Type B pancreatic cell (in vitro differentiated cells): ENCODE measurements around the gene FBXO22. TPM values are rescaled to one million over a fixed set of nuclear protein-coding genes. Genes with fewer than 3 reads are reported as not detected.
"Not testable (repeated sequence)": the region's sequence is repeated elsewhere in the genome, so short reads cannot be mapped to it uniquely, and the experiment has no call there.

Experiments
- DNase-seq: peaks from one replicate; pipeline ENCODE4 v3.0.0; 2021; ENCODE audit warnings: mixed read lengths; ENCODE audit not compliant: unreplicated experiment; ENCODE audit errors: extremely low spot score
- H3K27ac Mint-ChIP-seq: 2 replicates; pipeline ENCODE4 v1.8.0; 2021; ENCODE audit warnings: mild to moderate bottlenecking, mixed read lengths
- H3K27me3 Mint-ChIP-seq: 2 replicates; pipeline ENCODE4 v1.8.0; 2021; ENCODE audit warnings: mixed read lengths
- H3K36me3 Mint-ChIP-seq: 2 replicates; pipeline ENCODE4 v1.8.0; 2021; ENCODE audit warnings: mixed read lengths
- H3K4me1 Mint-ChIP-seq: one replicate; pipeline ENCODE4 v1.8.0; 2021; ENCODE audit warnings: mixed read lengths; ENCODE audit not compliant: unreplicated experiment
- H3K4me3 Mint-ChIP-seq: 2 replicates; pipeline ENCODE4 v1.8.0; 2021; ENCODE audit warnings: mild to moderate bottlenecking, mixed read lengths
- H3K9me3 Mint-ChIP-seq: 2 replicates; pipeline ENCODE4 v1.8.0; 2021; ENCODE audit warnings: mixed read lengths
- CTCF ChIP-seq: fragments of 200-600 bp; sonication (generic); conservative IDR thresholded peaks from 2 replicates; pipeline ENCODE4 v1.5.0; 2021; ENCODE audit warnings: antibody characterized with exemption, mild to moderate bottlenecking
- total RNA-seq: library from RNA; stranded (reverse); gene quantifications from 2 replicates; pipeline ENCODE4 v1.2.1, GENCODE V29; 2021; ENCODE audit warnings: low replicate concordance

Gene FBXO22
- total RNA-seq, 1 donor from 2014 or later: 49.9 TPM

- no peaks in the 10 kb centered on the region for H3K27me3 Mint-ChIP-seq
- no peak overlapping the region for H3K27ac Mint-ChIP-seq
These were observed 36.8 kb upstream of the FBXO22 start for GRCh38 chr15:75866916-75867315.

DNA sequence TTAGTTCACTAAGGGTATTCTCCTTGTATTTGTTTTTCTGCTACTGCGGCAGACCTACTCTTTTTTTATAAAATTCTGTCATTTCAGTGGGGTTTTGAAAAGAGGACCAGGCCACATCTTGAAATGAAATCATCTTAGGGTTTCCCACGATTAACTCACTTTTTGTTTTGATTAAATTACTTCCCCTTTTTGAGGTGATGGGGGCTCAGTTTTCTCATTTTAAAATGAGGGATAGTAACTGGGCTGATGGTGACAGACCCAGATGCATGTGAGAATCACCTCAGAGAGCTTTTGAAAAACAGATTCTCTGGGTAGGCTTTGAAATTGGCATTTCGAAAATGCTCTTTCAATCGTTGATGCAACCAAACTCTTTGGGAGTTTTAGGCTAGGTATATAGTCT, 36.2 kb upstream of the FBXO22 start:
- Mint-ChIP-seq H3K9me3 (no peaks in the 10 kb centered on the region), H3K4me3 (no peak overlapping the region), H3K36me3 (peaks cover 18% of the 10 kb centered on the region), H3K27ac (no peak overlapping the region), H3K27me3 (no peaks in the 10 kb centered on the region), H3K4me1 (peaks cover 5% of the 10 kb centered on the region)
- no peak for TF ChIP-seq CTCF
- DNase-seq: no peak

More at GRCh38 chr15:75866916-75867315, 36.8 kb upstream of the FBXO22 start:
- DNase-seq: no peak
- H3K4me1 Mint-ChIP-seq: peaks cover 5% of the 10 kb centered on the region
- no peak overlapping the region for H3K4me3 Mint-ChIP-seq
- TF ChIP-seq CTCF: no peak
- no peaks in the 10 kb centered on the region for H3K9me3 Mint-ChIP-seq
- peaks cover 18% of the 10 kb centered on the region for H3K36me3 Mint-ChIP-seq

DNA sequence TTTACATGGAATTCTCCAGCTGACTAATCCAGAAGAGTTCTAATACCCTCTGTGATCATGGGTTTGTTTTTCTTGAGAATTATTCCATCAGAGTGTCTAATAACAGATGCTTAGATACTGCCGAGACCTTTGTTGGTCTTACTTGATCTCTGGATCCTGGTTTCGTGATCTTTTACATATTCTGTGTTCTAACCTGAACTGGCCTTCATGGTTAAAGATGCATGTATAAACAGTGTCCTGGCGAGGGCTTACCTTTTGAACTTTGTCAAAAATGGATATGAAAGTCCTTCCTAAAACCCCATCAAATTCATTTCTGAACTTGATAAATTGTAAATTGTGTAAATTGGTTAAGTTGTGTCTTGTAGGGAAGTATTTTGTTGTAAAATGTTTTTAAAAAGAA, 35.7 kb upstream of the FBXO22 start:
- no peak overlapping the region for H3K27ac Mint-ChIP-seq
- no peak overlapping the region for H3K4me3 Mint-ChIP-seq
- no peaks in the 10 kb centered on the region for H3K9me3 Mint-ChIP-seq
- TF ChIP-seq CTCF: no peak
- peaks cover 16% of the 10 kb centered on the region for H3K36me3 Mint-ChIP-seq
- no peak for DNase-seq
- H3K4me1 Mint-ChIP-seq: peaks cover 2% of the 10 kb centered on the region
- H3K27me3 Mint-ChIP-seq: no peaks in the 10 kb centered on the region

DNA sequence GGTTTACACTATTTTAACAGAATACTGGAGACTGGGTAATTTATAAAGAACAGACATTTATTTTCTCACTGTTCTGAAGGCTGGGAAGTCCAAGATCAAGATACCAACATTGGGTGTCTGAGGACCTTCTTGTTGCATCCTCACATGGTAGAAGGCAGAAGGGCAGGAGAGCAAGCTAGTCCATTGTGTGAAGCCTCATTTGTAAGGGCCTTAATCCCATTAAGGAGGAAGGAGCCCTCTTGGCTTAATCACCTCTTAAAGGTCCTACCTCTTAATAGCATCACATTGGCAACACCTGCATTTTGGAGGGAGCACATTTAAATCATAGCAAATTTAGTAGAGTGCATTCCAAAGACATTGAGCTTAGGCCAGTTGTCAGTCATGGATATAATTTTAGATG, 34.2 kb upstream of the FBXO22 start:
- no peak for TF ChIP-seq CTCF
- H3K9me3 Mint-ChIP-seq: no peaks in the 10 kb centered on the region
- H3K27me3 Mint-ChIP-seq: no peaks in the 10 kb centered on the region
- H3K36me3 Mint-ChIP-seq: peaks cover 19% of the 10 kb centered on the region
- DNase-seq: no peak
- H3K4me1 Mint-ChIP-seq: no peaks in the 10 kb centered on the region
- H3K27ac Mint-ChIP-seq: no peak overlapping the region
- no peak overlapping the region for H3K4me3 Mint-ChIP-seq

DNA sequence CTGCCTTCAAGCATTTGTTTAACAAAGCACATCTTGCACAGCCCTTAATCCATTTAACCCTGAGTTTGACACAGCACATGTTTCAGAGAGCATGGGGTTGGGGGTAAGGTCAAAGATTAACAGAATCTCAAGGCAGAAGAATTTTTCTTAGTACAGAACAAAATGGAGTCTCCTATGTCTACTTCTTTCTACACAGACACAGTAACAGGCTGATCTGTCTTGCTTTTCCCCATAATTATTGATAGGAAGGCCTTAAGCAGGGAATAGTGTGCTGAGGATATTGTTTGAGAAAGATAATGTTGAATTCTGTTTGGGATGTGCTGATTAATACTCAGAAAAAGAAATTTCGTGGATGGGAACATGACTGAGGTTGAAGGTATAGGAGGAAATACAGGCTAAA, 32.1 kb upstream of the FBXO22 start:
- not testable (repeated sequence) for H3K4me1 Mint-ChIP-seq, DNase-seq, H3K4me3 Mint-ChIP-seq, H3K27me3 Mint-ChIP-seq, H3K27ac Mint-ChIP-seq, H3K9me3 Mint-ChIP-seq
- peaks cover 32% of the 10 kb centered on the region for H3K36me3 Mint-ChIP-seq

DNA sequence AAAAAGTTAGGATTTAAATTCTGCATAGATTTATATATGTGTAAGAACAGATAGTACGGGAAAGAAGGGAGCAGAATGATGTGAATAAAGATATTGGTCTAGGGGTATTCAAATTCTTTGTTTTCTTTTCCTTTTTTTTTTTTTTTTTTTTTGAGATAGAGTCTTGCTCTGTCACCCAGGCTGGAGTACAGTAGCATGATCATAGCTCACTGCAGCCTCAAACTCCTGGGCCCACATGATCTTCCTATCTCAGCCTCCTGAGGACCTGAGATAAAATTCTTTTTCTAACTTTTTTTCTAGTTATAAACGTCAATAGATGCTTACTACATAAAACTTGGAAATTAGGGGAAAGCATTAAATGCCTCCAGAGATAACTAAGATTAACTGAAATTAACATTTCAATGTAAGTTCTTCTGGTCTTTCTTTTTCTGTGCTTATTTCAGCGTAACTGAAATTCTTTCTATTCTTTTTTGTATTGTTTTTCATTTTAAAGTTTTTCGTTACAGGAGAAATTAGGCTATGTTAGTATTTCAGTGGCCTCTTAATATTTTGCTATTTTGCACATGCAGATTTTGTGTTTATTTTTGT, 31.2 kb upstream of the FBXO22 start:
- TF ChIP-seq CTCF: no peak
- no peak overlapping the region for H3K27ac Mint-ChIP-seq
- H3K4me3 Mint-ChIP-seq: no peak overlapping the region
- peaks cover 32% of the 10 kb centered on the region for H3K36me3 Mint-ChIP-seq
- H3K27me3 Mint-ChIP-seq: no peaks in the 10 kb centered on the region
- no peaks in the 10 kb centered on the region for H3K4me1 Mint-ChIP-seq
- H3K9me3 Mint-ChIP-seq: no peaks in the 10 kb centered on the region
- DNase-seq: no peak
